ENCODE measurements around the gene ATP1A4. TPM values are rescaled to one million over a fixed set of nuclear protein-coding genes. Genes with fewer than 3 reads are reported as not detected.

ATP1A4 gene
- total and polyA plus RNA-seq, 9 of the 15 experiments (the other 6 are each of a cell fraction or from before 2014, with no cell fraction given) = 0.07 TPM; not detected in 8

DNA sequence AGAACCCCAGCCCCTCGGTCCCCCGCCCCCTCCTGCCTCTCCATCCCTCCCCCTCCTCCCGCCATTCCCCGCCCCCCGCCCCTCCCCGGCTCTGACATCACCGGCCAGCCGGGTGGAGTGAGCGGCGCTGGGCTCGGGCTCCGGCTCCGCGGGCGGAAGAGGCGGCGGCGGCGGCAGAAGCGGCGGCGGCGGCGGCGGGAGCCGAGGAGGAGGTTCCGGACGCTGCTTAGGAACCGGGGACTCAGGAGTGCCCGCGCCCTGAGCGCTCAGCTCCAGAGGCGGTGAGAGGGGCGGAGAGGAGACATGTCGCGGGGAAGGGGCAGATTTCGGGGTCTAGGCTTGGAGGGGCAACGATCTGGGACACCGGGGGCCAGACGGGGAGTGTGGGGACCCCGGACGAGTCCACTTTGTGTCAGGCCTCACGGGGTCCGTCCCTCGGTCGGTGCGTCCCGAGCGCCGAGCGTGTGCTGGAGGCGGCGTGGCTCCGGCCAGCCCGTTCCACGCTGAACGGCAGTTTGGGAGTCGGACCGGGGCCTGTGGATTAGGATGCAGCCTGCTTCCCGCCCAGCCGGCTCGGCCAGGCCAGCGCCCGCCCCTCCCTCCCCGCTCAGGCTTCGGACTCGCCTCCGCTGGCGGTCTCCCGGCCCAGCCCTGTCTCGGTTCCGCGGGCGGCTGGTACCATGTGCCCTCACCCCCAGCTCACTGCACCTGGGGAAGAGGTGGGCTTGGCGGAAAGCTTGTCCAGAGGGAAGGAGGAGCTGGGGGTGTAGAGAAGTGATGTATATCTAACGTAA lies 54.0 kb downstream of the ATP1A4 start, which contains the start of gene PEA15 (continued):
- TF ChIP-seq, protein P1, sequence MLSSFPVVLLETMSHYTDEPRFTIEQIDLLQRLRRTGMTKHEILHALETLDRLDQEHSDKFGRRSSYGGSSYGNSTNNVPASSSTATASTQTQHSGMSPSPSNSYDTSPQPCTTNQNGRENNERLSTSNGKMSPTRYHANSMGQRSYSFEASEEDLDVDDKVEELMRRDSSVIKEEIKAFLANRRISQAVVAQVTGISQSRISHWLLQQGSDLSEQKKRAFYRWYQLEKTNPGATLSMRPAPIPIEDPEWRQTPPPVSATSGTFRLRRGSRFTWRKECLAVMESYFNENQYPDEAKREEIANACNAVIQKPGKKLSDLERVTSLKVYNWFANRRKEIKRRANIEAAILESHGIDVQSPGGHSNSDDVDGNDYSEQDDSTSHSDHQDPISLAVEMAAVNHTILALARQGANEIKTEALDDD (IDR thresholded peaks at IDR 0.05) = no peak
- TF ChIP-seq CREB1 (IDR thresholded peaks at IDR 0.05) (peak; percentile 22; the same call in 1 of the 2 replicates), CREB1 (CRISPR knock-in tag; IDR thresholded peaks at IDR 0.05) (no peak), THRAP3 (IDR thresholded peaks at IDR 0.05; ENCODE audit: borderline replicate concordance) (no peak), COPS2 (conservative IDR thresholded peaks at IDR 0.05) (no peak), KDM5B (IDR thresholded peaks at IDR 0.05; ENCODE audit: insufficient replicate concordance, low read depth, low read length) (peak; percentile 50), ZNF77 (CRISPR knock-in tag; IDR thresholded peaks at IDR 0.05) (no peak), NCOA6 (IDR thresholded peaks at IDR 0.05) (no peak), ZNF232 (CRISPR knock-in tag; IDR thresholded peaks at IDR 0.05) (no peak), ZNF143 (CRISPR knock-in tag; IDR thresholded peaks at IDR 0.05) (no peak), ZBTB40 (IDR thresholded peaks at IDR 0.05) (peak; percentile 63), ZBTB40 (CRISPR knock-in tag; IDR thresholded peaks at IDR 0.05) (no peak), RBM39 (optimal IDR thresholded peaks at IDR 0.05; ENCODE audit: low read depth, low read length) (no peak), MEF2A (IDR thresholded peaks at IDR 0.05; ENCODE audit: control insufficient read depth, low read depth, low read length) (no peak), ZNF639 (CRISPR knock-in tag; conservative IDR thresholded peaks at IDR 0.05 in 1 of 2, IDR thresholded peaks at IDR 0.05 in 1 of 2) (peak in 1 of 2 experiments; percentile 50; a peak in 1 of 4 replicates), ZNF384 (IDR thresholded peaks at IDR 0.05; ENCODE audit: low read depth, low read length) (no peak)
- TF ChIP-seq, protein P2, sequence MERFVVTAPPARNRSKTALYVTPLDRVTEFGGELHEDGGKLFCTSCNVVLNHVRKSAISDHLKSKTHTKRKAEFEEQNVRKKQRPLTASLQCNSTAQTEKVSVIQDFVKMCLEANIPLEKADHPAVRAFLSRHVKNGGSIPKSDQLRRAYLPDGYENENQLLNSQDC (CRISPR knock-in tag; IDR thresholded peaks at IDR 0.05) = peak; percentile 91; the same call in 1 of the 2 replicates

Measured in K562 (cell line).